Right lobe of liver (tissue), 4 donors: ENCODE measurements around the gene RNF182.

ENCODE experiments used
- POLR2A ChIP-seq: fragments of 450-650 bp; IDR thresholded peaks from one replicate; pipeline ENCODE4 v1.6.1; 2017; ENCODE audit warnings: antibody characterized with exemption, mild to moderate bottlenecking
- TF ChIP-seq, protein P1 (sequence below), 4 donors: fragments of 200-600 bp in 3 of 4; fragments of 450-650 bp in 1 of 4; IDR thresholded peaks; one replicate each; pipeline versions ENCODE4 v1.5.1 to v1.8.0; 2016 to 2022; ENCODE audit warnings: antibody characterized with exemption in 4 of 4, mild to moderate bottlenecking in 2 of 4
- donor health status: DM: no; HTN: no; CAD: no.
- donor health status: DM: no; HTN: no; CAD: no.
- donor health status: DM: no; HTN: yes; CAD: no.

GRCh38 chr6:13985663-13986325 is 61.0 kb downstream of the RNF182 start:
- no peak for TF ChIP-seq POLR2A
- TF ChIP-seq, protein P1, sequence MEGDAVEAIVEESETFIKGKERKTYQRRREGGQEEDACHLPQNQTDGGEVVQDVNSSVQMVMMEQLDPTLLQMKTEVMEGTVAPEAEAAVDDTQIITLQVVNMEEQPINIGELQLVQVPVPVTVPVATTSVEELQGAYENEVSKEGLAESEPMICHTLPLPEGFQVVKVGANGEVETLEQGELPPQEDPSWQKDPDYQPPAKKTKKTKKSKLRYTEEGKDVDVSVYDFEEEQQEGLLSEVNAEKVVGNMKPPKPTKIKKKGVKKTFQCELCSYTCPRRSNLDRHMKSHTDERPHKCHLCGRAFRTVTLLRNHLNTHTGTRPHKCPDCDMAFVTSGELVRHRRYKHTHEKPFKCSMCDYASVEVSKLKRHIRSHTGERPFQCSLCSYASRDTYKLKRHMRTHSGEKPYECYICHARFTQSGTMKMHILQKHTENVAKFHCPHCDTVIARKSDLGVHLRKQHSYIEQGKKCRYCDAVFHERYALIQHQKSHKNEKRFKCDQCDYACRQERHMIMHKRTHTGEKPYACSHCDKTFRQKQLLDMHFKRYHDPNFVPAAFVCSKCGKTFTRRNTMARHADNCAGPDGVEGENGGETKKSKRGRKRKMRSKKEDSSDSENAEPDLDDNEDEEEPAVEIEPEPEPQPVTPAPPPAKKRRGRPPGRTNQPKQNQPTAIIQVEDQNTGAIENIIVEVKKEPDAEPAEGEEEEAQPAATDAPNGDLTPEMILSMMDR (IDR thresholded peaks at IDR 0.05): no peak
